HG03432 (cell line): ENCODE data around the gene NFASC.

ENCODE experiments used
- ATAC-seq: cut with Tn5 transposase; IDR thresholded peaks from one replicate; pipeline ENCODE4 v1.9.1; 2021; ENCODE audit warnings: mild to moderate bottlenecking, moderate library complexity; ENCODE audit not compliant: unreplicated experiment

Gene NFASC

DNA sequence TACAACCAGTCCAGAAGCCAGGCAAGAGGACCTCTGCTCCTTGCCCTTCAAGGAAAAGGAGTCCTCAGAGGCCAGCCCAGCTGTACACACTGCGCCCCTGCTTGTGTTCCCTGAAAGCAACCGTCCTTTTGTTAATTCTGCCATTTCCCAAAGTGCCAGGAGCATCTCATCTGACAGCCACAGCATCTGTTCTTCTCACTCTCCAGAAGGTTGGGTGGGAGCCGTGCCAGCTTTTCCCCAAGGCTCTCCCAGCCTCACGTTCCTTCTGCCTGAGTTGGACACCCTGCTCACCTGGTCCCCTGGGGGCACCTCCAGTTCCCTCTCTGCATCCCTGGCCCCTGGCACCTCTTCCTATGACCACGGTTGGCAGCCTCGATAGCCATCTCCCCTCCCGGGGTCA, 161.8 kb downstream of the NFASC start:
- ATAC-seq, result no peak

GRCh38 chr1:205037539-205037938, 166.9 kb downstream of the NFASC start:
- ATAC-seq, result no peak

DNA sequence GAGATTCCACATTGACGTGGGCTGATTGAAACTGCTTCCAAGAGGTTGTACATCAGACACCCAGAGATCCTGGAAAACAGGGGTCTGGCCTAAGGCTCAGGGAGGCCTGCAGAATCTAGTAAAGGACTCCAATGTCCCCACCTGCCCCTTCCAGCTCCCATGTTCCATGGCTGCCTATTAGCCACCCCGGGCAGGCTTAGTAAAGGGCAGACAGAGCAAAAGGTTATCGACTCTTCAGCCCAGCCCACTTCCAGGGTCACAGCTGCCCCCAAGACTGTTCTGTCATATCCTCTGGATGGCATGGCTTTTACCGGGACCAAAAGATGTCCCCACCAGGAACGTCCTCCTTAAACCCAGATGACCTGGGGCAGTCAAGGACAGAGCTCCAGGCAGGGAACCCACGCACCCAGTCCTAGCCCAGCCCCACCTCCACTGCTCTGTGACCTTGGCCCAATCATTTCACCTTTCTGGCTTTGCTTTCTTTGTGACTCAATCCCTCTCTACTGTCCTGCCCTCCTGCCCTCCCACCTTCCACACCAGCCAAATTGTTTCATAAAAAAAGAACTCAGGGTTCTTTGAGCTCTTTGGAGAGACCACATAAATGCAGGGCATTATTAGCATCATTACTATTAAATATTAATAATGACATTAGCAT, 167.6 kb downstream of the NFASC start:
- no peak for ATAC-seq

GRCh38 chr1:205041001-205041715, 170.5 kb downstream of the NFASC start:
- no peak for ATAC-seq

DNA sequence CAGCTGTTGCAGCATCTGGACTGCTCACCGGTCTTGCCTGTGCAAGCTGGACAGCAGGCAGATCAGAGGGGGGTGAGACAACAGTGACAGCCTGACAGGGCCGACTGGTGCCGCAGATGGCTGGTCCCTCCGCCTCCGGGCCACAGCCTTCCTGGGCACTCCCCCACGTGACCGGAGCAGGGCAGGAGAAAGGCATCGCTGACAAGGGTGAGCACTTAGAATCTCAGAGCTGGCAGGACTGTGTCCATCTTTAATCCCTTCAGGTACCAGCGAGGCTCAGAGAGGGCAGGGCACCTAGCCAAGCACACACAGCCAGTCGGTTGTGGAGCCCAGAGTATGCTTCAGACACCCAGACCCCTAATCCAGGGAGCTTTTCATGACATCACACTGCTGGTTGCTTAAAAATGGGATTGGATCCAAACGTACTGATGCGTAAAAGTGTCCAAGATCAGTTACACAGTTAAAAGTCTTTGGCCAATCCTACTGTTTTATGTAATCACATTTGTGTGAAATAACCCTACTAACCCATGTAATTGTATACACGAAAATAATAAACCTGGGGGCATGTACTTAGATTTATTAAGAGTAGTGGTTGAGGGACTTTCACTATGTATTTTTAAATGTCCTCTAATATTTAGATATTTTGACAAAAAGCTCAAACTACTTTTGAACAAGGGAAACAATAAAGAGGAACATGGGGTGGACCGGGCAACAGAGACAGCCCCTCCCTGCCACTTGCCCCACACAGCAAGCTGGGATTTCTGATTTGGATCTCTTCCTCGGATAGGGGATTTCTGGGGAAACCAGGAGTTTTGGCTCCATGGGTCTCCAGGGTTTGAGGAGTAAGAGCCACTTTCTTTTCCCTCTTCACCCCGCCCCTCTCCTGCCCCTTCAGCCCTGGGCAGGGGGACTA, 171.6 kb downstream of the NFASC start:
- ATAC-seq, result no peak

- no peak for ATAC-seq
Observed at GRCh38 chr1:205042911-205043806, 172.5 kb downstream of the NFASC start, which contains the start of gene CNTN2. TSS of gene CNTN2 (plus strand) at chr1:205043212. CDS start at chr1:205053186, 9,974 bp downstream.

DNA sequence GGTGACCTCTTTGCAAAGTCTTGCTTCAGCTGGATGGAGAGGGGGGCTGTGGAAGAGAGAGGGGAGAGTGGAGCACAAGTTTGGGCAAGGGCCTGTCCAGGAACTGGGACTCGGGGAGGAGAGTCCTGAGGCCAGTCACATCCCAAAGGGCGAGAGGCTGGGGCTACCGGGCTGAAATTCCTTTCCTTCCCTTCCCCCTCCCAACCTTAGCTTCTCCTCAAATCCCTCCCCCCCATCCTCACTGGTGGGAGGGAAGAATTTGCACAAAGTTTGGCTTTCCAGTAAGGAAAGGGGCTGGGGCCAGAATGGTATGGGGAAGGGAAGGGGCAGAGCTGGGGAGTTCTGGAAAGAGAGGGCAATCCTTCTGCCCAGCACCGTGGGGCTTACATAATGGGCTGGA, 173.2 kb downstream of the NFASC start:
- no peak for ATAC-seq

GRCh38 chr1:205044741-205045140, 174.1 kb downstream of the NFASC start:
- no peak for ATAC-seq

DNA sequence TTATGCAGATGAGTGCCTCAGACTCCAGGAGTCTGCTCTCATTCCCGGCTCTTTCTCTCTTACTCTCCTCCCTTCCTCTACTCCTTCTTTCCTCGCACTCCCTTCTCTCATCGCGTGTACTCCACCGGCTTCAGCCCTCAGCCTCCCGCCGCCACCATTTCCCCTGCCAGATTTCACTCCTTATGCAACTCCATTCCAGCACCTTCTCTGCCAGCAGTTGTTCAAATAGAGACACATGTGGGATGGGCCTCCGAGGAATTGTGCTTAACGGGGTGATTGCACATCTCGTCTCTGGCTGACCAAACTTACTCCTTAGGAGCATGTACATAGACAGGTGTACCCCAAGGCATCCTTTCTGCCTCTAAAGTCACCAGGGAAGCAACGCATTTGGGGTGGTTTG, 174.5 kb downstream of the NFASC start:
- ATAC-seq, result no peak

GRCh38 chr1:205046870-205047269, 176.2 kb downstream of the NFASC start:
- ATAC-seq, result no peak

- ATAC-seq, result no peak
Observed at GRCh38 chr1:205047764-205048231, 177.1 kb downstream of the NFASC start.

- ATAC-seq, result no peak
Observed at GRCh38 chr1:205048382-205048781, 177.7 kb downstream of the NFASC start.

- no peak for ATAC-seq
Observed at GRCh38 chr1:205049479-205049878, 178.8 kb downstream of the NFASC start.

DNA sequence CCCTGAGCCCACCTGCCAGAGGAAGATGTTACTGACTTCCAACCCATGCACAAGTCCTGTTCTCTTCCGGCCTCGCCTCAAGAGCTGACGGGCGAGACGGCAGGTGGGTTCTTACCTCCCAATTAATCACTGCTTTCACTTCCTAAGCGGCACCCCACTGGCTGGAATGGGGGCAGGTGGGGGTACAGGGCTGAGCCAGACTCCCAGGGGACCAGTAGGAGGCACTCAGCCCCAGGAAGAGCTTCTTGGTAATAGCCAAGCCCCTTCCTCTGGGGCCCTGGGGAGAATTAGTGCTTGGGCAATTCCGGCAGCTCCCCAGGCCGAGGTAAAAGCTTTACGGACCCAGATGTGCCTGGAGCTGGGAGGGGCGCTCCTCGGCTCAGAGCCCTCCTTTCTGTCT, 182.0 kb downstream of the NFASC start:
- ATAC-seq, result no peak

DNA sequence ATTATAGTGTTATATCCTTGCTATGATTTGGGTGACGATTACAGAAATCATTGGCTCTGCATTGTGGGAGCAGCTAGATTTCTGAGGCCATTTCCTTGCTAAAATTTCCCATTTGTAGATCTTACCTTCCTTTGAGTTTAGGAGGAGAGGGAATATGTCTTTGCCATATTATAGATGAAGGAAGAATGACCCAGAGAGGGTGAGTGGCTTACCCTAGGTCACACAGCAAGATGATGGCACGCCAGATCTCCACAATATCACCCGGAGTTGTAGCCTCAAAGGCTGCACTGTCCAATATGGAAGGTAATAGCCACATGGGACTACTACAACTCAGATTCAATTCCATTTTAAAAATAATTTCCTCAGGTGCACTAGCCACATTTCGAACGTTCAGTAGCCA, 182.6 kb downstream of the NFASC start:
- ATAC-seq, result no peak

- ATAC-seq, result no peak
Observed at GRCh38 chr1:205054013-205054412, 183.4 kb downstream of the NFASC start.

DNA sequence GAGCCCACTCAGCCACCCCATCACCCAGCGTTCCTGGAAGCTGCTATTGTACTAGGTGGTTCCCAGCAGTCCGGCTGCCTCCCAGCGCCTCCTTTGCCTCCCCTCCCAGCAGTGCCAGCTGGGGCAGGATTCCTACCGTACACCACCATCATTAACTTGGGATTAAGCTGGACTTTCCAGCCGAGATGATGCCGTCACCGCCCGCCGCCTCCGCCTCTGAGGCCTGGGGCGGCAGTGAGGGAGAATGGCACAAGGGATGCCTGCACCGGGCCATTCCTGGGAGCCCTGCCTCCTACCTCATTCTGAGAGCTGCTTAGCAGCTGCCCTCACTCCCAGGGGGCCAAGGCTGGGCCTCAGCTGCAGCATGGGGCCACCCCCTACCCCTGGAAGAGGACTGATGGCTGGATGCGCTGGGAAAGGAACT, 185.5 kb downstream of the NFASC start:
- no peak for ATAC-seq

GRCh38 chr1:205056956-205057568, 186.4 kb downstream of the NFASC start:
- no peak for ATAC-seq

DNA sequence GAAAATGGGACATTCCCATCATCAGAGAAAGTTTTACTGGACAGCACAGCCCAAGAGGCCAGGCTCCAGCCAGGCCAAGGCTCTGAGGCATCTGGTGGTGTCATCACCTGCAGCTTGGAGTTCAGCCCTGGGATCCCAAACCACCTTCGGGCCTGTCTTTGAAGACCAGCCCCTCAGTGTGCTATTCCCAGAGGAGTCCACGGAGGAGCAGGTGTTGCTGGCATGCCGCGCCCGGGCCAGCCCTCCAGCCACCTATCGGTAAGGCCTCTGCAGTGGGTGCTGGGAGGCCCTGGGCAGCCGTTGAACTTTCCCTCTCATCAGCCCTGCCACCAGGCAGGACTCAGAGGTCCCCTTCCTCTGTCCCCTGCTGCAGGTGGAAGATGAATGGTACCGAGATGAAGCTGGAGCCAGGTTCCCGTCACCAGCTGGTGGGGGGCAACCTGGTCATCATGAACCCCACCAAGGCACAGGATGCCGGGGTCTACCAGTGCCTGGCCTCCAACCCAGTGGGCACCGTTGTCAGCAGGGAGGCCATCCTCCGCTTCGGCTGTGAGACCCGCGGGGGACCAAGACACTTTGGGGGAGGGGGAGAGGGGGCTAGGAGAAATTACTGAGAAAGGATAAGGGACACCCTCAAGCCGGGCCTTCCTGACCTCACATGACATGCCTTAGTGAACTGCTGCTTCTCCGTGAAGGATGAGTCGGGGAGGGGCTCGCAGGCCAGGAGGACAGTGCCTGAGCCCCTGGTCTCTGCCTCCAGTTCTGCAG, 187.3 kb downstream of the NFASC start:
- ATAC-seq, result no peak
